Fibroblast of pulmonary artery (primary cell): ENCODE results near the gene JAK2.
"Not testable (repeated sequence)": the region's sequence is repeated elsewhere in the genome, so short reads cannot be mapped to it uniquely, and the experiment has no call there.

Experiments
- DNase-seq: peaks from one replicate; pipeline ENCODE4 v3.0.0-alpha.2; 2010; ENCODE audit warnings: low read depth
- H3K4me3 ChIP-seq: replicated peaks from 2 replicates; pipeline ENCODE4 v1.5.1; 2011; ENCODE audit warnings: low read depth, mild to moderate bottlenecking, control low read depth, low read length, moderate library complexity
- CTCF ChIP-seq: IDR thresholded peaks from 2 replicates; pipeline ENCODE4 v1.5.1; 2011; ENCODE audit warnings: mild to moderate bottlenecking, control low read depth, low read length, inconsistent platforms; ENCODE audit errors: missing control alignments

Gene JAK2

GRCh38 chr9:4984621-4985385, at the start of gene JAK2:
Gene JAK2 (plus strand): TSS chr9:4985272. CDS start chr9:5021988, 36,716 bp downstream.
- peak; percentile 96 for DNase-seq
- peak; percentile 42 for TF ChIP-seq CTCF
- H3K4me3 ChIP-seq, result peak within 1 kb of the TSS; percentile 83

GRCh38 chr9:4936277-4936676, 48.8 kb upstream of the JAK2 start:
- TF ChIP-seq CTCF, result no peak
- no peak overlapping the region for H3K4me3 ChIP-seq
- no peak for DNase-seq

- no peak for DNase-seq
- H3K4me3 ChIP-seq, result no peak overlapping the region
- no peak for TF ChIP-seq CTCF
Measured at GRCh38 chr9:4936823-4937222, 48.2 kb upstream of the JAK2 start.

- DNase-seq, result no peak
- no peak for TF ChIP-seq CTCF
- no peak overlapping the region for H3K4me3 ChIP-seq
Measured at GRCh38 chr9:4937446-4937845, 47.6 kb upstream of the JAK2 start.

- H3K4me3 ChIP-seq, result no peak overlapping the region
- TF ChIP-seq CTCF, result no peak
- no peak for DNase-seq
Measured at GRCh38 chr9:4938496-4938895, 46.6 kb upstream of the JAK2 start.

GRCh38 chr9:4939118-4939561, 45.9 kb upstream of the JAK2 start:
- no peak for TF ChIP-seq CTCF
- no peak for DNase-seq
- no peak overlapping the region for H3K4me3 ChIP-seq

GRCh38 chr9:4942042-4942691, 42.9 kb upstream of the JAK2 start:
- H3K4me3 ChIP-seq, result not testable (repeated sequence)
- peak; percentile 79 for DNase-seq
